ENCODE measurements around the gene NSMCE3.

Gene NSMCE3

GRCh38 chr15:29269485-29270168 is at the start of gene NSMCE3:
TSS of gene NSMCE3 (minus strand) at chr15:29269822. CDS start at chr15:29269705, 117 bp downstream.
- DNase-seq = peak; percentile 65

DNA sequence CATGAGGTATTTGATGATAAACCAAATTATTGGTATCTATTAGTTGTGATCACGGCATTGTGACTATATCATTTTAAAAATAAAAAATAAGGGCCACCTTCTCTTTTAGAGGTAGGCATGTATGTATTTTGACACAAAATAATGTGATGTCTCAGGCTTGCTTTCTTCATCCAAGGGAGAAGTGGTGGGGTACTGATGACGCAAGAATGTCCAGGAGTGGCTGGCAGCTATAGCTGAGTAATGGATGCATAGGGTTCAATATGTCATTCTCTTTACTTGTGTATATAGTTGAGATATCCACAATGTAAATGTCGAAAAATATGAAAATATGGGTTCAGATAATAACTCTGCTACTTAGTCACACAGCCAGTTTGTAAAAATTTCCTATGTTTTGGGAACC is 46.8 kb upstream of the NSMCE3 start:
- no peak for DNase-seq

DNA sequence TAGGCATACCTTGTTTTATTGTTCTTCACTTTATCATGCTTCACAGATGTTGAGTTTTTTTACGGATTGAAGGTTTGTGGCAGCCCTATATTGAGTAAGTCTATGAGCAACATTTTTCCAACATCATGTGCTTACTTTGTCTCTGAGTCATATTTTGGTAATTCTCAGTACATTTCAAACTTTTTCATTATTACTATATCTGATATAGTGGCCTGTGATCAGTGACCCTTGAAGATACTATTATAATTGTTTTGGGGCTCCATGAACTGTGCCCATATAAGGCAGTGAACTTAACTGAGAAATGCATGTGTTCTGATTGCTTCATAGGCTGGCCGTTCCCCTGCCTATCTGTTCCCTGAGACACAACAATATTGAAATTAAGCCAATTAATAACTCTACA is 42.8 kb upstream of the NSMCE3 start:
- DNase-seq = no peak

DNA sequence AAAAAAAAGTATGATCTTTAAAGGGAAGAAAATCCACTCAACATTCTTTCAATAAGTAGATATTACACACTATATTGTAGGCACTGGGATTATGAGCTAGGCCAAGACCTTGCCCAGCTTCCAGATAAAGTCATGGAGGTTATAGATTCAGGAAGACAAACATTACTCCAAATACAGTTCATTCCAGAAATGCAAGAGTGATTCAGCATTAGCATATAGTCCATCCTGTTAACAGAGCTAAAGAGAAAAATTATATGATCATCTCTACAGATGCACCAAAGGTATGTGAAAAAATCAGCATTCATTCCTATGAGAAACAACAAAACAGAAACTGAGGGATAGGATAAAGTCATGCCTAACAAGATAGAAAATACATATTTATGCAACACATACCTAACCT is 42.1 kb upstream of the NSMCE3 start:
- DNase-seq = no peak

- DNase-seq = no peak
These were observed 39.5 kb upstream of the NSMCE3 start for GRCh38 chr15:29309139-29309538.

DNA sequence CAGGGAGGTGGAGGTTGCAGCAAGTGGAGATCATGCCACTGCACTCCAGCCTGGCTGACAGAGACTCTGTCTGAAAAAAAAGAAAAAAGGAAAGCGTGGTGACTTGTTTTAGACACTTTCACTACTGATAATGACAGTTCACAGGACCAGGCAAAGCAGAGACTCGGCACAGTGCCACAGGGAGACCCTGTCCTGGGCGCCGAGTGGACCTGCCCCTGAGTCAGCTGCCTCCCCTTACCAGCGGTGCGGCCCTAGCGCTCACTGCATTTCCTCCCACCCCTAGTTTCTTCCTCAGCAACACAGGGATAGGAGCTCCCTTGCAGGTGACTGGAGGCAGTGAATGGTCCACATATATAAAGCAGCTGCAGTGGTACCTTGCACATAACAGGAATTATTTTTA is 38.7 kb upstream of the NSMCE3 start:
- no peak for DNase-seq

DNA sequence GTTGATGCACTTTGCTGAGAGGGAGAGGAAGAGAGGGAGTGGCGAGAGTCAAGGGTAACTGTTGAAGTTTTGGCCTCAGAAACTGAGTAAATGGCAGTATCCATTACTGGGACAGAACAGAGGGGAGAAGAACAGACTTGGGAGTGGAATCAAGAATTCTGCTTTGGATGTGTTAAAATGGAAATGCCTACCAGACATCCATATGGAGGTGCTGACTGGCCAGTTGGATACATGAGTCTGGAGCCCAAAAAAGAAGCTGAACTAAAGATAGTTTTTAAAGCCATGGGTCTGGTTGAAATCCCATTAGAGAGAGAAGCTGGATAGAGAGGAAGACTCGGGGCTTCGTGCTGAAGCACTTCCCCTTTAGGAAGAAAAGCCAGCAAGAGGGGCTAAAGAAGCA is 35.9 kb upstream of the NSMCE3 start:
- no peak for DNase-seq

DNA sequence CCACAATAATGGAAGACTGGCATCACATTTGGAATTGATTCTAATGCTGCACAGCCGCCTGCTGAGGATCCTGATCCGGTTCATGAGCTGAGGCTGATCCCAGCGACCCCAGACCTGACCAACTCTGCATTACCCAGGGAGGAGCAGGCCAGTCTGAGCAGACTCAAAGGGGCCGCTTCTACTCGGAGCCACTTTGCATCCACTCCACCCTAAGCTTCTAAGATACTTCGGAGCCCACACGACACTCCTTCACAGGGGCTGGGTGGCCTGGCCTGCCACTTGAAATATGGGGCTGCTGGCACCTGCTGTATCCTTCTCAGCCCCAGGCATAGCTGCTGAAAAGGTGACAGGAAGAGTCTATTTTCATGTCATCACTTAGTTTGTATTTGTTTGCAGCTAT is 33.2 kb upstream of the NSMCE3 start:
- DNase-seq = no peak

DNA sequence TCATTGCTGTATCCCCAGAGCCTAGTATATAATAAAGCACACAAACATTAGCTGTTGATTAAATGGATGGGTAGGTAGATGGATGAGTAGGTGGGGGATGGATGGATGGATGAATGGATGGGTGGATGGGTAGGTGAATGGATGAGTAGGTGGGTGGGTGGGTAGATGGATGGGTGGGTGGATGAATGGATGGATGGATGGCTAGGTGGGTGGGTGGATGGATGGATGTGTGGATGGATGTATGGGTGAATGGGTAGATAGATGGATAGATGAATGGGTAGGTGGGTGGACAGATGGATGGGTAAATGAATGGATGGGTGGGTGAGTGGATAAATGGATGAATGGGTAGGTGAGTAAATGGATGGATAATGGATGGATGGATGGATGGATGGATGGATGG is 30.2 kb upstream of the NSMCE3 start:
- DNase-seq = no peak

DNA sequence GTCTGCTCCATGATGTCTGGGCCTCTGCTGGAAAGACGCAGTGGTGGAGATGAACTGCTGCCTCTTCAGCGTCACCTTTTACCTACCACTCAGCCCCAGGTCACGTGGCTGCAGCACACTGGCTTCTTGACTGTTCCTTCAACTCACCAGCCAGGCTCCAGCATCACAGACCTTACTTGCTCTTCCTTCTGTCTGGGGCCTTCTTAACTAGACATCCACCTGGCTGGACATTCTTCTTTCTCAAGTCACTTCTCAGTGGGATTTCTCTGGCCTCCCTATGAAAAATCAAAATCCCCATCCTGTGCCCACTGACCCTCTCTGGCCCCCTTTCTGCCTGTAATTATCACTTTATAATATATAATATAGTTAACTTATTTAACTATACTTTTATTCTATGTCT is 29.7 kb upstream of the NSMCE3 start:
- DNase-seq = no peak

GRCh38 chr15:29294732-29295325 is 25.2 kb upstream of the NSMCE3 start:
- DNase-seq = no peak

DNA sequence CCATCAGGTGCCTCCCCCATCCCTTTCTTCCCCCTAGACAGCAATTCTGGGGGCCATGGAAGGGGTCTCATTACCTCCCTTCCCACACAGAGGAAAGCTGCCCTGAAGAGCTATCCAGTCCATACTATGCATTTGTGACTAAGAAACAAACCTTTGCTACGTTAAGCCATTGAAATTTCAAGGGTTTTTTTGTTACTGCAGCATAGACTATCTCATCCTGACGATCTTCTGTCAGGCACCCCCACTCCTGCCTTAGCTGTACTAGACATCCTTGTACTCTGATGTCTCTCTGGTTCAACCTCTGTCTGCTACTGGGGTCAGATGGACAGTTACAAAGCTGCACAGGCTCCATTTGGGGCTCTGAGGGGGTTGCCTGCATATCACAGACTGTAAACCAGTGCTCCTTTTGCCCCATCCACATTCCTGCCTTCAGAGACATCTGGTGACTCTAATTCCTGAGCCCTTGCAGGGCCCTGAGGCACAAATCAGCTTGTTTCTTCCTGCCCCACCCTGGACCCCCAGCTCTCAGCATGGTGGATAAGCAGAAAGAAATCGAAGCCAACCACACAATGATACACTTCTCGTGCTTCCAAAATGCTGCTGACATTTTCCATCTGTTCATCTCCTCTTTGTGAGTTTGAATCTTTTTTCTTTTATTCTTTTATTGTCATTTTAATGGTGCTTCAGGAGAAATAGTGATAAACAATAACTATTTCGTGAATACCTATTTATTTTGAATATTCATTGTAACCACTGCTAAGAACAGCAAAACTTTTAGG is 21.6 kb upstream of the NSMCE3 start:
- DNase-seq = no peak

DNA sequence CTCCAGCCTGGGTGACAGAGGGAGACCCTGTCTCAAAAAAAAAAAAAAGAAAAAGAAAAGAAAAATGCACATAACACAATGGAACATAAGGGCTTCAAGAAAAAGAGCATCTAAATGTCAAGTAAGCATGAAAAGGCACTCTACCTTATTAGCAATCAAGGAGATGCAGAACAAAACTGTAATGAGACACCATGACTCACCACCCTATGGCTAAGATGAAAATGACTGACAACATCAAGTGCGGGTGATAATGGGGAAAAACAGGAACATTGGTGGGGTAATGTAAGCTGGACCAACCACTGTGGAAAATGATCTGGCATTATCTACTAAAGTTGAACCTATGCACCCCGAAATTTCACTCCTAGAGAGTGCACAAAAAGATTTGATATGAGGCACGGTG is 19.6 kb upstream of the NSMCE3 start:
- DNase-seq = no peak

- DNase-seq = no peak
These were observed 15.8 kb upstream of the NSMCE3 start for GRCh38 chr15:29285386-29285785.

DNA sequence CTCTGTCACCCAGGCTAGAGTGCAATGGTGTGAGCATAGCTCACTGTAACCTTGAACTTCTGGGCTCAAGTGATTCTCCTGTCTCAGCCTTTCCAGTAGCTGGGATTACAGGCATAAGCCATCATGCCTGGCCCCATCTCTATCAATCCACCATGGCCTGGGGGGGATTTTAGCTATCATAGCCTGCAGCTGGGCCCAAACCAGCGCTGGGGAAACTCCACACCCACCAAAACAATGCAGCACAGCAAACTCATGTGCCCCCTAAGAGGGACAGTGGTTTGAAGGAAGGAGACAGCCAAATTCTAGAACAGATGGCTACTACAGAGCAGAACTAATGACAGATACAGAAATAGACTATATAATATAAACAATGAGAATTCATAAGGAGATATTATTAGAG is 13.8 kb upstream of the NSMCE3 start:
- no peak for DNase-seq

DNA sequence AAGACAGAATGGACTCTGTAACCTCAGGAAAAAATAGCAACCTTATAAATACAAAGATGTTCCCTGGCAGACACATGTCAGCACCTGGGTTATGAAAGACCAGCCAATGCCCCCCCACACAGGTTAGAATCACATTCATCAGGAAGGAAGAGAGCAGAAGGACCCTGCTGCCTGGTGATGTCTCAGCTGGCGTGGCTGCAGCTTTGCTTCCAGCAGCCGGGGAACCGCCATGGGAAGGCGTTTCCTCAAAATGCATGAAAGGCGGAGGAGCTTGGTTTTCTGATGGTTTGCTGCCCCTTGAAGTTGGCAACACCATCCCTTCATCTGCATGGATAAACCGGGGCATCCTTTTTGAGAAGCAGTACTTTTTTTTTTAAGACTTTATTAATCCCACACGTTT is 10.9 kb upstream of the NSMCE3 start:
- DNase-seq = no peak

DNA sequence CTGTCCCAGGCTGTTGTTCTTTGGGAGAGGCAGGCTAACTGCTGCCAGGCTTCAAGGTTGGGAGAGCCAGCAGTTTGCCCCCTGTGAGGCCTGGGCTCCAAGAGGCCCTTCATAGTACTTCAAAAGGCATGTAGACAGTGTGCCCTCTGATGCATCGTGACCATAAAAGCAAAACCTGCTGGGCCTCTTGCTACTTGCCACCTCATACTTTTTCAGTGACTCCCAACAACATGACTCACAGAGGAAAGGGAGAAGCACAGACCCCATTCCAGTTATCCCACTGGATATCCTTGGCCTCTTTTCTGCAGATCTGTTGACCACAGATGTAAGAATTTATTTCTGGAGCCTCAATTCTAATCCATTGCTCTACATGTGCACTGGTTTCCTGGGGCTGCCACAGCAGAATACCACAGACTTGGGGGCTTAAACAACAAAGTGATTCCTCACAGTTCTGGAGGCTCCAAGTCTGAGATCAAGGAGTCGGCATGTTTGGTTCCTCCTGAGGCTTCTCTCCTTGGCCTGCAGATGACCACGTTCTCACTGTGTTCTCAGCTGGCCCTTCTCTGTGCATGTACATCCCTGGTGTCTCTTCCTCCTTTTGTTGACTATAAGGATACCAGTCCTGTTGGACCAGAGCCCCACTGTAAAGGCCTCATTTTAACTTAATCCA is 8.9 kb upstream of the NSMCE3 start:
- DNase-seq = no peak

DNA sequence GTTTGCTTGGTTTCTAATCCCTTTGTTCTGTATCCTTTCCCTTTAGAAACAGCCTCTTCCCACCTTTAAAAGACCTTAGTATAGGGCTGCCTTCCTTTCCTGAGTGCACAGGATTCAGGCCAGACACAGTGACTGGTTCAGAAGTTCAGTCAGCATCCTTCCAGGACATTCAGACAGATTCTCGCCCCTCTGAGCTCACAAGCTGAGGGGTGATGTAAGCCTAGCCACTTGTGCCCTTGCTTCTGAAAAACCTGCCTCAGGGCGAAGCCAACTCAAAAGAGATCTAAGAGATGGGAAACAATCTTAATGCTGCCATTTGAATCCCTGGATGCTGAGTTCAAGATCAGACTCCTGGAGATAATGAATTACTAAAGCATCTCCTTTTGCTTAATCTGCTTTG is 6.7 kb upstream of the NSMCE3 start:
- DNase-seq = no peak

GRCh38 chr15:29275855-29276254 is 6.2 kb upstream of the NSMCE3 start:
- no peak for DNase-seq

GRCh38 chr15:29274946-29275345 is 5.3 kb upstream of the NSMCE3 start:
- no peak for DNase-seq

GRCh38 chr15:29272219-29272618 is 2.6 kb upstream of the NSMCE3 start:
- no peak for DNase-seq

GRCh38 chr15:29270976-29271375 is 1.4 kb upstream of the NSMCE3 start:
- DNase-seq = no peak

DNA sequence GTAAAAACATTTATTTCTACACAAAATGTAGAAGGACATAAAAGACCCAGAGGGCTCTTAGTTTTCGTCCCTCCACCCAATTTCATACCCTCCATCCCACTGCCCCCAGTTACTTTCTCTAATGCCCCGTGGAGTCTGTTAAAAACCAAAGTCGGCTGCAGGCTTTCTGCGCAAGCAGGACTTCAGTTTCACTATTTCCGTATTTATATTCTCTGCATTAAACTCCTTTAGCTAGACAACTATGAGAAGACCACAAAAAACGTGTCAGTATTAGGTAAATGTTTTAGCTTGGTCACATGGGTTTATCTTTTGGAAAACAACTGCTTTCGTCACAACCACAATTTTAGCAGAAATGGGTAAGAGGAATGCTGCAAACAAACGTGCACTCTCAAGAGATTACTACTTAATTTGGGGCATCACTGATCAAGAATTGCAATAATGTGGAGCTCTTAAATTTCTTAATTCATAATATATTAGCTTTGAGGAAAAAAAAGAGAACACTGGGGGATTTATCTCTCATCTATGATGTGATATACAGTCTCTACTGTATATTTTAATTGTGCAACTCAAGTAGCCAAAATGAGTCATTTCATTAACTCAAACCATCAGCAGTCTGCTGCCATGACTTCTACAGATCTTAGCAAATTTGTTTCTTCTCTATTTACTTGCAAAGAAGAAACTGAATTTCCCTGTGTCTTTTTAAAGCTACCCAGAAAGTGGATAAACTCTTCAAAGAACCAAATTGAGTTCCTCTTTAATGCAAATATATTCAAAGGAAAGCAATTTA is 740 bp upstream of the NSMCE3 start:
- peak; percentile 14 for DNase-seq
